Measurements from ENCODE around the gene MORC4.
A peak's percentile ranks its signal among the peaks of the same experiment; 100 is the strongest.

Gene MORC4

GRCh38 chrX:106899276-106899675 is 100.7 kb downstream of the MORC4 start:
- Histone ChIP-seq H2AFZ (ENCODE audit: low read length) (no peak overlapping the region), H3K18ac (ENCODE audit: low read length) (no peak overlapping the region), H2AK5ac (ENCODE audit: low read depth, low read length) (no peak overlapping the region), H3K9ac (ENCODE audit: low read depth, low read length, poor library complexity) (no peak overlapping the region), H3K4me1 (ENCODE audit: control insufficient read depth in 2 of 2, insufficient read depth in 1 of 2, low read depth in 1 of 2, low read length in 2 of 2) (peaks cover 0 to 10% of the 10 kb centered on the region in 2 donors), H3K14ac (ENCODE audit: low read length) (no peak overlapping the region), H2BK5ac (ENCODE audit: low read length) (no peak overlapping the region), H3K4me3 (ENCODE audit: low read length in 2 of 2) (no peak overlapping the region), H3K79me1 (ENCODE audit: low read depth, low read length) (no peaks in the 10 kb centered on the region), H4K91ac (ENCODE audit: low read depth, low read length, poor library complexity) (no peak overlapping the region), H3K9me3 (replicated peaks in 1 of 2; ENCODE audit: control insufficient read depth in 2 of 2, insufficient read depth in 1 of 2, low read depth in 1 of 2, low read length in 2 of 2) (no peaks in the 10 kb centered on the region), H2BK12ac (ENCODE audit: low read length) (no peak overlapping the region), H3K4ac (ENCODE audit: low read length) (no peak overlapping the region), H2BK15ac (ENCODE audit: low read length) (no peak overlapping the region), H3K27me3 (ENCODE audit: control insufficient read depth in 3 of 3, insufficient read depth in 3 of 3, low read depth in 1 of 3, low read length in 3 of 3) (peaks cover 0 to 9% (median 0%) of the 10 kb centered on the region in 3 experiments), H3K36me3 (replicated peaks in 1 of 2; ENCODE audit: control insufficient read depth in 2 of 2, insufficient read depth in 2 of 2, low read length in 2 of 2) (no peaks in the 10 kb centered on the region), H3K4me2 (ENCODE audit: insufficient read depth, low read length, poor library complexity, severe bottlenecking) (no peak overlapping the region), H4K8ac (ENCODE audit: low read depth, low read length) (no peak overlapping the region), H2BK120ac (ENCODE audit: low read depth, low read length) (no peak overlapping the region), H3K23ac (ENCODE audit: low read depth, low read length, poor library complexity) (no peak overlapping the region), H3K27ac (replicated peaks; ENCODE audit: low read length) (no peak overlapping the region)
- DNase-seq (ENCODE audit: low spot score), result no peak
- no CpG with 5 or more reads among the region's 2 CpGs for WGBS, 2 donors (ENCODE audit: extremely low coverage in 2 of 2, insufficient read length in 2 of 2, insufficient replicate concordance in 1 of 2)

GRCh38 chrX:106898462-106898861 is 101.5 kb downstream of the MORC4 start:
- no peaks in the 10 kb centered on the region for H3K79me1 ChIP-seq (ENCODE audit: low read depth, low read length)
- no peak overlapping the region for H3K4ac ChIP-seq (ENCODE audit: low read length)
- no peak overlapping the region for H4K8ac ChIP-seq (ENCODE audit: low read depth, low read length)
- peaks cover 0 to 9% (median 0%) of the 10 kb centered on the region in 3 experiments for H3K27me3 ChIP-seq (ENCODE audit: control insufficient read depth in 3 of 3, insufficient read depth in 3 of 3, low read depth in 1 of 3, low read length in 3 of 3)
- peak overlapping the region; percentile 18 for H2AFZ ChIP-seq (ENCODE audit: low read length)
- no peak overlapping the region for H3K18ac ChIP-seq (ENCODE audit: low read length)
- H3K23ac ChIP-seq (ENCODE audit: low read depth, low read length, poor library complexity), result no peak overlapping the region
- H4K91ac ChIP-seq (ENCODE audit: low read depth, low read length, poor library complexity), result no peak overlapping the region
- H3K9me3 ChIP-seq (replicated peaks in 1 of 2; ENCODE audit: control insufficient read depth in 2 of 2, insufficient read depth in 1 of 2, low read depth in 1 of 2, low read length in 2 of 2), result no peaks in the 10 kb centered on the region
- H2BK5ac ChIP-seq (ENCODE audit: low read length), result no peak overlapping the region
- no peaks in the 10 kb centered on the region for H3K36me3 ChIP-seq (replicated peaks in 1 of 2; ENCODE audit: control insufficient read depth in 2 of 2, insufficient read depth in 2 of 2, low read length in 2 of 2)
- no peak overlapping the region for H3K4me2 ChIP-seq (ENCODE audit: insufficient read depth, low read length, poor library complexity, severe bottlenecking)
- H3K14ac ChIP-seq (ENCODE audit: low read length), result no peak overlapping the region
- H2BK120ac ChIP-seq (ENCODE audit: low read depth, low read length), result no peak overlapping the region
- H3K9ac ChIP-seq (ENCODE audit: low read depth, low read length, poor library complexity), result no peak overlapping the region
- H3K4me3 ChIP-seq (ENCODE audit: low read length in 2 of 2), result no peak overlapping the region
- H2BK15ac ChIP-seq (ENCODE audit: low read length), result no peak overlapping the region
- H3K4me1 ChIP-seq (ENCODE audit: control insufficient read depth in 2 of 2, insufficient read depth in 1 of 2, low read depth in 1 of 2, low read length in 2 of 2), result peaks cover 0 to 4% of the 10 kb centered on the region in 2 donors
- H2BK12ac ChIP-seq (ENCODE audit: low read length), result no peak overlapping the region
- H2AK5ac ChIP-seq (ENCODE audit: low read depth, low read length), result no peak overlapping the region
- no peak overlapping the region for H3K27ac ChIP-seq (replicated peaks; ENCODE audit: low read length)
- DNase-seq (ENCODE audit: low spot score), result peak; percentile 40
- WGBS, 2 donors (ENCODE audit: extremely low coverage in 2 of 2, insufficient read length in 2 of 2, insufficient replicate concordance in 1 of 2), result no CpG with 5 or more reads among the region's 1 CpG

- Histone ChIP-seq H3K79me1 (ENCODE audit: low read depth, low read length) (no peaks in the 10 kb centered on the region), H3K4me1 (ENCODE audit: control insufficient read depth in 2 of 2, insufficient read depth in 1 of 2, low read depth in 1 of 2, low read length in 2 of 2) (peaks cover 0 to 2% of the 10 kb centered on the region in 2 donors), H3K36me3 (replicated peaks in 1 of 2; ENCODE audit: control insufficient read depth in 2 of 2, insufficient read depth in 2 of 2, low read length in 2 of 2) (no peaks in the 10 kb centered on the region), H3K27ac (replicated peaks; ENCODE audit: low read length) (no peak overlapping the region), H3K18ac (ENCODE audit: low read length) (no peak overlapping the region), H3K4me3 (ENCODE audit: low read length in 2 of 2) (no peak overlapping the region), H4K8ac (ENCODE audit: low read depth, low read length) (no peak overlapping the region), H2BK120ac (ENCODE audit: low read depth, low read length) (no peak overlapping the region), H3K23ac (ENCODE audit: low read depth, low read length, poor library complexity) (no peak overlapping the region), H3K9ac (ENCODE audit: low read depth, low read length, poor library complexity) (no peak overlapping the region), H3K4ac (ENCODE audit: low read length) (no peak overlapping the region), H3K27me3 (ENCODE audit: control insufficient read depth in 3 of 3, insufficient read depth in 3 of 3, low read depth in 1 of 3, low read length in 3 of 3) (peaks cover 0 to 15% (median 0%) of the 10 kb centered on the region in 3 experiments), H2AFZ (ENCODE audit: low read length) (peak overlapping the region; percentile 43), H2BK5ac (ENCODE audit: low read length) (no peak overlapping the region), H2BK12ac (ENCODE audit: low read length) (no peak overlapping the region), H3K9me3 (replicated peaks in 1 of 2; ENCODE audit: control insufficient read depth in 2 of 2, insufficient read depth in 1 of 2, low read depth in 1 of 2, low read length in 2 of 2) (no peaks in the 10 kb centered on the region), H2BK15ac (ENCODE audit: low read length) (no peak overlapping the region), H3K4me2 (ENCODE audit: insufficient read depth, low read length, poor library complexity, severe bottlenecking) (no peak overlapping the region), H2AK5ac (ENCODE audit: low read depth, low read length) (no peak overlapping the region), H3K14ac (ENCODE audit: low read length) (no peak overlapping the region), H4K91ac (ENCODE audit: low read depth, low read length, poor library complexity) (no peak overlapping the region)
- WGBS, 2 donors (ENCODE audit: extremely low coverage in 2 of 2, insufficient read length in 2 of 2, insufficient replicate concordance in 1 of 2), result no CpG with 5 or more reads among the region's 6 CpGs
- no peak for DNase-seq (ENCODE audit: low spot score)
These were observed 102.8 kb downstream of the MORC4 start for GRCh38 chrX:106897259-106897658.

- H3K27ac ChIP-seq (replicated peaks; ENCODE audit: low read length), result no peak overlapping the region
- no peak for DNase-seq (ENCODE audit: low spot score)
- H3K9me3 ChIP-seq (replicated peaks in 1 of 2; ENCODE audit: control insufficient read depth in 2 of 2, insufficient read depth in 1 of 2, low read depth in 1 of 2, low read length in 2 of 2), result no peaks in the 10 kb centered on the region
- no peak overlapping the region for H4K91ac ChIP-seq (ENCODE audit: low read depth, low read length, poor library complexity)
- H3K4me3 ChIP-seq (ENCODE audit: low read length in 2 of 2), result no peak overlapping the region
- H2BK15ac ChIP-seq (ENCODE audit: low read length), result no peak overlapping the region
- H3K23ac ChIP-seq (ENCODE audit: low read depth, low read length, poor library complexity), result no peak overlapping the region
- no CpG with 5 or more reads among the region's 3 CpGs for WGBS, 2 donors (ENCODE audit: extremely low coverage in 2 of 2, insufficient read length in 2 of 2, insufficient replicate concordance in 1 of 2)
- no peak overlapping the region for H2BK5ac ChIP-seq (ENCODE audit: low read length)
- H3K36me3 ChIP-seq (replicated peaks in 1 of 2; ENCODE audit: control insufficient read depth in 2 of 2, insufficient read depth in 2 of 2, low read length in 2 of 2), result no peaks in the 10 kb centered on the region
- no peak overlapping the region for H3K4me2 ChIP-seq (ENCODE audit: insufficient read depth, low read length, poor library complexity, severe bottlenecking)
- no peak overlapping the region for H3K4ac ChIP-seq (ENCODE audit: low read length)
- H3K18ac ChIP-seq (ENCODE audit: low read length), result no peak overlapping the region
- no peak overlapping the region for H3K9ac ChIP-seq (ENCODE audit: low read depth, low read length, poor library complexity)
- H2AK5ac ChIP-seq (ENCODE audit: low read depth, low read length), result no peak overlapping the region
- peaks cover 0 to 9% (median 0%) of the 10 kb centered on the region in 3 experiments for H3K27me3 ChIP-seq (ENCODE audit: control insufficient read depth in 3 of 3, insufficient read depth in 3 of 3, low read depth in 1 of 3, low read length in 3 of 3)
- no peaks in the 10 kb centered on the region for H3K79me1 ChIP-seq (ENCODE audit: low read depth, low read length)
- H2BK120ac ChIP-seq (ENCODE audit: low read depth, low read length), result no peak overlapping the region
- no peak overlapping the region for H4K8ac ChIP-seq (ENCODE audit: low read depth, low read length)
- H2BK12ac ChIP-seq (ENCODE audit: low read length), result no peak overlapping the region
- H3K4me1 ChIP-seq (ENCODE audit: control insufficient read depth in 2 of 2, insufficient read depth in 1 of 2, low read depth in 1 of 2, low read length in 2 of 2), result peaks cover 0 to 2% of the 10 kb centered on the region in 2 donors
- no peak overlapping the region for H3K14ac ChIP-seq (ENCODE audit: low read length)
- H2AFZ ChIP-seq (ENCODE audit: low read length), result no peak overlapping the region
These were observed 105.0 kb downstream of the MORC4 start for GRCh38 chrX:106894978-106895452.
